DOHH2 (cell line): ENCODE data around the gene ADAM10.

Experiments used
- H3F3A ChIP-seq: fragments of 200-600 bp; sonication (generic), shearing (Covaris generic); 2 replicates; pipeline ENCODE4 v1.6.0; 2016; ENCODE audit warnings: antibody characterized with exemption, mild to moderate bottlenecking; ENCODE audit not compliant: control insufficient read depth, insufficient read depth
- H3K27ac ChIP-seq: fragments of 200-600 bp; sonication (generic); 2 replicates; pipeline ENCODE4 v1.5.1; 2014; ENCODE audit warnings: low read depth, mild to moderate bottlenecking, low read length, moderate library complexity
- H3K27me3 ChIP-seq: fragments of 200-600 bp; sonication (generic); 2 replicates; pipeline ENCODE4 v1.6.1; 2014; ENCODE audit warnings: mild to moderate bottlenecking, low read length, mixed read lengths; ENCODE audit not compliant: control insufficient read depth
- H3K36me3 ChIP-seq: fragments of 200-600 bp; sonication (generic); 2 replicates; pipeline ENCODE4 v1.6.1; 2014; ENCODE audit warnings: mild to moderate bottlenecking, low read length, moderate library complexity, mixed read lengths; ENCODE audit not compliant: control insufficient read depth
- H3K4me1 ChIP-seq: fragments of 200-600 bp; sonication (generic); 2 replicates; pipeline ENCODE4 v1.6.1; 2014; ENCODE audit warnings: mild to moderate bottlenecking, low read length, mixed read lengths; ENCODE audit not compliant: control insufficient read depth
- H3K4me2 ChIP-seq: fragments of 200-600 bp; sonication (generic); 2 replicates; pipeline ENCODE4 v1.6.0; 2014; ENCODE audit warnings: mild to moderate bottlenecking, low read length, moderate library complexity
- H3K4me3 ChIP-seq: fragments of 200-600 bp; sonication (generic); 2 replicates; pipeline ENCODE4 v1.5.1; 2014; ENCODE audit warnings: mild to moderate bottlenecking, low read length, mixed read lengths
- H3K79me2 ChIP-seq: fragments of 200-600 bp; sonication (generic); 2 replicates; pipeline ENCODE4 v1.6.1; 2014; ENCODE audit warnings: mild to moderate bottlenecking, low read length, mixed read lengths; ENCODE audit not compliant: control insufficient read depth
- H3K9me2 ChIP-seq: fragments of 200-600 bp; sonication (generic); replicated peaks from 2 replicates; pipeline ENCODE4 v1.6.1; 2014; ENCODE audit warnings: mild to moderate bottlenecking, low read length, mixed read lengths; ENCODE audit not compliant: control insufficient read depth
- H3K9me3 ChIP-seq: fragments of 200-600 bp; sonication (generic); 2 replicates; pipeline ENCODE4 v1.6.1; 2014; ENCODE audit warnings: antibody characterized with exemption, low read length, mixed read lengths; ENCODE audit not compliant: control insufficient read depth, insufficient read depth
- H4K20me1 ChIP-seq: fragments of 200-600 bp; sonication (generic); 2 replicates; pipeline ENCODE4 v1.6.0; 2014; ENCODE audit warnings: low read depth, mild to moderate bottlenecking, antibody characterized with exemption, low read length, moderate library complexity; ENCODE audit not compliant: control insufficient read depth, insufficient read depth
- EZH2phosphoT487 ChIP-seq: fragments of 200-600 bp; sonication (generic); IDR thresholded peaks from 2 replicates; pipeline ENCODE4 v1.6.1; 2017; ENCODE audit warnings: borderline replicate concordance, mild to moderate bottlenecking, antibody characterized with exemption, low read length, moderate library complexity, mixed read lengths
- TF ChIP-seq, protein P1 (sequence below): fragments of 200-600 bp; sonication (generic); IDR thresholded peaks from one replicate; pipeline ENCODE4 v1.5.1; 2014; ENCODE audit warnings: antibody characterized with exemption, mild to moderate bottlenecking, low read depth, low read length; ENCODE audit not compliant: poor library complexity, severe bottlenecking

The ADAM10 gene

DNA sequence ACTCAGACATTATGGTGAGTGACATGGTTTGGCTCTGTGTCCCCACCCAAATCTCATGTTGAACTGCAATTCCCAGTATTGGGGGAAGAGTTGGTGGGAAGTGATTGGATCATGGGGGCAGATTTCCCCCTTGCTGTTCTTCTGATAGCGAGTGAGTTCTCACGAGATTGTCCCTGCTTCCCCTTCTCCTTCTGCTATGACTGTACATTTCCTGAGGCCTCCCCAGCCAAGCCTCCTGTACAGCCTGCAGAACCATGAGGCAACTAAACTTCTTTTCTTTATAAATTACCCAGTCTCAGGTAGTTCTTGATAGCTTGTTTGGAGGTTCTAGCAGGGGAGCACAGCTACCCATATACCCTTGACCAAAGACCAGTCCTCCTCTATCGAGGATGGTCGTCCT is 45.9 kb downstream of the ADAM10 start:
- no peak overlapping the region for H3K4me2 ChIP-seq
- TF ChIP-seq EZH2phosphoT487 = no peak
- TF ChIP-seq, protein P1, sequence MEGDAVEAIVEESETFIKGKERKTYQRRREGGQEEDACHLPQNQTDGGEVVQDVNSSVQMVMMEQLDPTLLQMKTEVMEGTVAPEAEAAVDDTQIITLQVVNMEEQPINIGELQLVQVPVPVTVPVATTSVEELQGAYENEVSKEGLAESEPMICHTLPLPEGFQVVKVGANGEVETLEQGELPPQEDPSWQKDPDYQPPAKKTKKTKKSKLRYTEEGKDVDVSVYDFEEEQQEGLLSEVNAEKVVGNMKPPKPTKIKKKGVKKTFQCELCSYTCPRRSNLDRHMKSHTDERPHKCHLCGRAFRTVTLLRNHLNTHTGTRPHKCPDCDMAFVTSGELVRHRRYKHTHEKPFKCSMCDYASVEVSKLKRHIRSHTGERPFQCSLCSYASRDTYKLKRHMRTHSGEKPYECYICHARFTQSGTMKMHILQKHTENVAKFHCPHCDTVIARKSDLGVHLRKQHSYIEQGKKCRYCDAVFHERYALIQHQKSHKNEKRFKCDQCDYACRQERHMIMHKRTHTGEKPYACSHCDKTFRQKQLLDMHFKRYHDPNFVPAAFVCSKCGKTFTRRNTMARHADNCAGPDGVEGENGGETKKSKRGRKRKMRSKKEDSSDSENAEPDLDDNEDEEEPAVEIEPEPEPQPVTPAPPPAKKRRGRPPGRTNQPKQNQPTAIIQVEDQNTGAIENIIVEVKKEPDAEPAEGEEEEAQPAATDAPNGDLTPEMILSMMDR = no peak
- no peaks in the 10 kb centered on the region for H3K9me2 ChIP-seq
- H3K27ac ChIP-seq = no peak overlapping the region
- no peaks in the 10 kb centered on the region for H3F3A ChIP-seq
- no peaks in the 10 kb centered on the region for H3K27me3 ChIP-seq
- H3K36me3 ChIP-seq = peaks cover 11% of the 10 kb centered on the region
- no peak overlapping the region for H3K4me3 ChIP-seq
- no peaks in the 10 kb centered on the region for H3K9me3 ChIP-seq
- no peaks in the 10 kb centered on the region for H3K4me1 ChIP-seq
- H3K79me2 ChIP-seq = peaks cover 44% of the 10 kb centered on the region
- no peaks in the 10 kb centered on the region for H4K20me1 ChIP-seq

DNA sequence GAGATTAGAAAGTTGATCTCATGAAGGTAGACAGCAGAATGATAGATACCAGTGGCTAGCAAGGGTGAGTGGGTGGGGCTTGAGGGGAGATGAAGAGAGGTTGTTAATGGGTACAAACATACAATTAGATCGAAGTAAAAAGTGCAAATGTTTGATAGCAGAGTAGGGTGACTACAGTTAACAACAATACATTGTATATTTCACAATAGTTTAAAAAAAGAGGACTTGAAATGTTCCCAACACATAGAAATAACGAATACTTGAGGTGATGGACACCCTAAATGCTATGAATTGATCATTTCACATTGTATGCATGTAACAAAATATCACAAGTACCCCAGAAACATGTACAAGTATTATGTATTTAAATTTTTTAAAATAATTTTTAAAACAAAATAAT is 47.3 kb downstream of the ADAM10 start:
- Histone ChIP-seq H3F3A (no peaks in the 10 kb centered on the region), H4K20me1 (no peaks in the 10 kb centered on the region), H3K79me2 (peaks cover 47% of the 10 kb centered on the region), H3K36me3 (peaks cover 11% of the 10 kb centered on the region), H3K4me1 (no peaks in the 10 kb centered on the region), H3K4me3 (no peak overlapping the region), H3K4me2 (no peak overlapping the region), H3K9me2 (no peaks in the 10 kb centered on the region), H3K27me3 (no peaks in the 10 kb centered on the region), H3K27ac (no peak overlapping the region), H3K9me3 (no peaks in the 10 kb centered on the region)
- TF ChIP-seq, protein P1 = no peak
- no peak for TF ChIP-seq EZH2phosphoT487

DNA sequence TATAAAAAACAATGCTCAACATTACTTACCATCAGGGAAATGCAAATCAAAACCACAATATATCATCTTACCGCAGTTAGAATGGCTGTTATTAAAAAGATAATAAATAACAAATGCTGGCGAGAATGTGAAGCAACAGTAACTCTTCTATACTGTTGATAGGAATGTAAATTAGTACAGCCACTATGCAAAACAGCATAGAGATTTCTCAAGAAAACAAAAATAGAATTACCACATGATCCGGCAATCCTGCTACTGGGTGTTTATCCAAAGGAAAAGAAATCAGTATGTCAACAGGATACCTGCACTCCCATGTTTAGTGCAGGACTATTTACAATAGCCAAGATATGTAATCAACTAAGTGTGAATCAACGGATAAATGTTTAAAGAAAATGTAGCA is 48.1 kb downstream of the ADAM10 start:
- Histone ChIP-seq H3K4me3 (no peak overlapping the region), H3K9me3 (no peaks in the 10 kb centered on the region), H3K36me3 (peaks cover 11% of the 10 kb centered on the region), H4K20me1 (no peaks in the 10 kb centered on the region), H3K79me2 (peaks cover 55% of the 10 kb centered on the region), H3K4me1 (no peaks in the 10 kb centered on the region), H3K27ac (no peak overlapping the region), H3K27me3 (no peaks in the 10 kb centered on the region), H3K4me2 (no peak overlapping the region), H3K9me2 (no peaks in the 10 kb centered on the region), H3F3A (no peaks in the 10 kb centered on the region)
- TF ChIP-seq, protein P1 = no peak
- no peak for TF ChIP-seq EZH2phosphoT487

DNA sequence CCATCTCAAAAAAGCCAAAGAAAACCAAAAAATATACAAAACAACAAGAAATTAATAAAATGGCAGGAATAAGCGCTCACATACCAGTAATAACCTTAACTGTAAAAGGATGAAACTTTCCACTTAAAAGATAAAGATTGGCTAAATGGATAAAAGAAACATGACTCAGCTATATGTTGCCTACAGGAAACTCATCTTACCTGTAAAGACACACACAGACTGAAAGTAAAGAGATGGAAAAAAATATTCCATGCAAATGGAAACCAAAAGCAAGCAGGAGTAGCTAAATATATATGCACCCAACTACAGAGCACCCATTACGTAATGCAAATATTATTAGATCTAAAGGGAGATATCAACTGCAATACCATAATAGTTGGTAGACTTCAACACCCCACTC is 49.7 kb downstream of the ADAM10 start:
- Histone ChIP-seq H3K9me2 (no peaks in the 10 kb centered on the region), H3K4me1 (no peaks in the 10 kb centered on the region), H3K27me3 (no peaks in the 10 kb centered on the region), H3K4me2 (no peak overlapping the region), H3K27ac (no peak overlapping the region), H3K36me3 (peaks cover 11% of the 10 kb centered on the region), H3K4me3 (no peak overlapping the region), H3K9me3 (no peaks in the 10 kb centered on the region), H4K20me1 (no peaks in the 10 kb centered on the region), H3F3A (no peaks in the 10 kb centered on the region), H3K79me2 (peaks cover 59% of the 10 kb centered on the region)
- no peak for TF ChIP-seq EZH2phosphoT487
- TF ChIP-seq, protein P1 = no peak
